ENCODE data around the gene PSEN2. TPM values are rescaled to one million over a fixed set of nuclear protein-coding genes. Genes with fewer than 3 reads are reported as not detected.

The PSEN2 gene
- total and polyA plus RNA-seq, 9 of the 15 experiments (the other 6 are each of a cell fraction or from before 2014, with no cell fraction given): 2.3 to 21.5 (median 13.7) TPM

DNA sequence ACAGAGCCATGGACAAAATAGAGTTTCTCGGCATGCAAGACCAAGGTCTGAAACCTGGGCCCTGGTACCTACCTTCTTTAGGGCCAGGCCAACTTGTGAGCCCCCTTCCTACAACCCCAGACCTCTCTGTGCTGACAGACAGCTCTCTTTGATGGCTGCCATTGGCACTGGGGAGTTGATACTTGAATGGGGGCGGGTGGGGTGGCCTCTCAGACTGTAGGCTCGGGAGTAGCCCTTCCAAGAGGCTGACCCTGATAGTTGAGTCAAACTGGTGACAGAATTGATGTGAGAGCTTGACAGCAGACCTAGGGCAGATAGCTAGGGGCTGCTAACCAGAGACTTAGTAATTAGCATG lies 44.7 kb upstream of the PSEN2 start:
- H3K27me3 ChIP-seq (ENCODE audit: control insufficient read depth in 2 of 2, insufficient read depth in 2 of 2, low read length in 2 of 2): peaks cover 53 to 62% of the 10 kb centered on the region in 2 experiments
- POLR2A ChIA-PET: interaction anchor here (0.7 to 2.7 kb wide), 3 partner anchors 11 to 94 kb away, joined by 4 to 15 read pairs (median 4); no protein-coding TSS in a partner anchor
- DNase-seq (ENCODE audit: extremely low read depth in 1 of 4, low spot score in 3 of 4) (no peak), FAIRE-seq (no peak), ATAC-seq (no peak)
- CTCF ChIA-PET (ENCODE audit: low intra/inter-chr PET ratio): no interaction called here
- intact Hi-C loops (cut with micrococcal nuclease) (loop anchor here (5.0 to 10.0 kb wide), 3 partner anchors 63 to 401 kb away; partner anchors contain the start of gene STUM), in situ Hi-C loops (cut with MboI) (loop anchor here (5.0 kb wide), 1 partner anchor 188 kb away; no protein-coding TSS in a partner anchor)
- TF ChIP-seq HLTF (IDR thresholded peaks at IDR 0.05) (no peak), SLC30A9 (CRISPR knock-in tag; IDR thresholded peaks at IDR 0.05) (no peak), CBX2 (IDR thresholded peaks at IDR 0.05; ENCODE audit: insufficient read depth, low read length, poor library complexity, severe bottlenecking) (no peak), NCOR1 (IDR thresholded peaks at IDR 0.05) (no peak), BRD4 (IDR thresholded peaks at IDR 0.05) (no peak), MYBL2 (IDR thresholded peaks at IDR 0.05; ENCODE audit: low read depth) (no peak), MYBL2 (CRISPR knock-in tag; IDR thresholded peaks at IDR 0.05; ENCODE audit: borderline replicate concordance) (no peak), CCAR2 (IDR thresholded peaks at IDR 0.05; ENCODE audit: low read depth, low read length) (no peak)
- TF ChIP-seq, protein P1, sequence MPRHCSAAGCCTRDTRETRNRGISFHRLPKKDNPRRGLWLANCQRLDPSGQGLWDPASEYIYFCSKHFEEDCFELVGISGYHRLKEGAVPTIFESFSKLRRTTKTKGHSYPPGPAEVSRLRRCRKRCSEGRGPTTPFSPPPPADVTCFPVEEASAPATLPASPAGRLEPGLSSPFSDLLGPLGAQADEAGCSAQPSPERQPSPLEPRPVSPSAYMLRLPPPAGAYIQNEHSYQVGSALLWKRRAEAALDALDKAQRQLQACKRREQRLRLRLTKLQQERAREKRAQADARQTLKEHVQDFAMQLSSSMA (CRISPR knock-in tag; IDR thresholded peaks at IDR 0.05): no peak
- no peaks in the 10 kb centered on the region for H3K36me3 ChIP-seq (ENCODE audit: control insufficient read depth, insufficient read depth, low read length)
- no peak overlapping the region for H3K4me3 ChIP-seq
- no peak overlapping the region for H2AFZ ChIP-seq (ENCODE audit: low read depth, low read length)
- no peak overlapping the region for H3K27ac ChIP-seq (ENCODE audit: extremely low read depth, low read depth, low read length)
- no peaks in the 10 kb centered on the region for H4K20me1 ChIP-seq (replicated peaks; ENCODE audit: control insufficient read depth, insufficient read depth, low read length)
- H3K9me1 ChIP-seq (ENCODE audit: control insufficient read depth, insufficient read depth, low read length): no peaks in the 10 kb centered on the region
- H3K4me1 ChIP-seq (replicated peaks in 1 of 2; ENCODE audit: control insufficient read depth in 2 of 2, insufficient read depth in 2 of 2, low read length in 2 of 2): peaks cover 5 to 7% of the 10 kb centered on the region in 2 experiments; a peak in 3 of 5 replicates
- H3K9ac ChIP-seq (ENCODE audit: insufficient read depth in 1 of 2, low read depth in 2 of 2, low read length in 2 of 2): no peak overlapping the region
- BruUV-seq (replicated peaks): no TSS peak
- no peaks in the 10 kb centered on the region for H3K79me2 ChIP-seq (ENCODE audit: control insufficient read depth, insufficient read depth, low read length)
- no peaks in the 10 kb centered on the region for H3K9me3 ChIP-seq (replicated peaks; ENCODE audit: control insufficient read depth, insufficient read depth, low read depth, low read length)
- H3K4me2 ChIP-seq (ENCODE audit: insufficient read depth, low read length): no peak overlapping the region
- 0% methylated on average over 3 of the region's 3 CpGs for WGBS (ENCODE audit: insufficient coverage, low coverage, missing lambda C conversion rate)
